NCI-H526 treated with DMSO at 0.1 percent for 48 hours (cell line): ENCODE results near the gene MMP24.
"Not testable (repeated sequence)": the region's sequence is repeated elsewhere in the genome, so short reads cannot be mapped to it uniquely, and the experiment has no call there.

Experiments
- DNase-seq: peaks from one replicate; lab custom pipeline; 2025; lab: John Stamatoyannopoulos, UW

The MMP24 gene

GRCh38 chr20:35311409-35311808 lies 84.9 kb downstream of the MMP24 start:
- no peak for DNase-seq

GRCh38 chr20:35311822-35312221 lies 85.3 kb downstream of the MMP24 start:
- DNase-seq = no peak

GRCh38 chr20:35312318-35312717 lies 85.8 kb downstream of the MMP24 start:
- DNase-seq = no peak

GRCh38 chr20:35314816-35315631 lies 88.5 kb downstream of the MMP24 start:
- DNase-seq = no peak

- DNase-seq = not testable (repeated sequence)
These were observed 89.1 kb downstream of the MMP24 start for GRCh38 chr20:35315632-35316020.

GRCh38 chr20:35316086-35316485 lies 89.6 kb downstream of the MMP24 start:
- DNase-seq = no peak

GRCh38 chr20:35317416-35318210 lies 91.1 kb downstream of the MMP24 start:
- no peak for DNase-seq

- DNase-seq = no peak
These were observed 92.1 kb downstream of the MMP24 start for GRCh38 chr20:35318502-35319157.

- no peak for DNase-seq
These were observed 92.8 kb downstream of the MMP24 start for GRCh38 chr20:35319192-35319870.

GRCh38 chr20:35319871-35320197 lies 93.3 kb downstream of the MMP24 start:
- no peak for DNase-seq

GRCh38 chr20:35320396-35321126 lies 94.1 kb downstream of the MMP24 start:
- no peak for DNase-seq

- DNase-seq = no peak
These were observed 98.9 kb downstream of the MMP24 start for GRCh38 chr20:35325401-35325800.

- DNase-seq = no peak
These were observed 99.7 kb downstream of the MMP24 start for GRCh38 chr20:35326021-35326739.
